ENCODE results near the gene SCUBE1.

DNA sequence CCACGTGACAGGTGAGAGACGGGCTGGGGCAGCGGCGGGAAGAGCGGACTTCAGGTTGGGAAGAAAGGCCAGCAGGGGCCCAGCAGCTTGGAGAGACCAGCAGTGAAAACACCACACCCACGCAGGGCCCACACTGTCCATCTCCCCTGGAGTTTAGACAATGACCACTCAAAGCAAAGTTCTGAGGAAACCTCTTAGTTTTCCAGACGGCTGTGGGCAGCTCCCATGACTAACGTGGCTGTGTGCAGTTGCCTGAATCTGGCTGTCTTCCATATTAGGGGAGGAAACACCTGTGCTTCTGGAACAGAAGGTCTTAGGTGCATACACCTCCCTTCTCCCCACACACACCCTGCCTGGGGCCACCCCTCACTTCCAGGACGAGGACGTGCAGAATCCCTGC lies 85.6 kb downstream of the SCUBE1 start:
- TF ChIP-seq POLR2A (IDR thresholded peaks at IDR 0.05; ENCODE audit: extremely low read depth, insufficient read length) (no peak), MYC (IDR thresholded peaks at IDR 0.05; ENCODE audit: low read depth, low read length) (no peak)
- TF ChIP-seq, protein P1, sequence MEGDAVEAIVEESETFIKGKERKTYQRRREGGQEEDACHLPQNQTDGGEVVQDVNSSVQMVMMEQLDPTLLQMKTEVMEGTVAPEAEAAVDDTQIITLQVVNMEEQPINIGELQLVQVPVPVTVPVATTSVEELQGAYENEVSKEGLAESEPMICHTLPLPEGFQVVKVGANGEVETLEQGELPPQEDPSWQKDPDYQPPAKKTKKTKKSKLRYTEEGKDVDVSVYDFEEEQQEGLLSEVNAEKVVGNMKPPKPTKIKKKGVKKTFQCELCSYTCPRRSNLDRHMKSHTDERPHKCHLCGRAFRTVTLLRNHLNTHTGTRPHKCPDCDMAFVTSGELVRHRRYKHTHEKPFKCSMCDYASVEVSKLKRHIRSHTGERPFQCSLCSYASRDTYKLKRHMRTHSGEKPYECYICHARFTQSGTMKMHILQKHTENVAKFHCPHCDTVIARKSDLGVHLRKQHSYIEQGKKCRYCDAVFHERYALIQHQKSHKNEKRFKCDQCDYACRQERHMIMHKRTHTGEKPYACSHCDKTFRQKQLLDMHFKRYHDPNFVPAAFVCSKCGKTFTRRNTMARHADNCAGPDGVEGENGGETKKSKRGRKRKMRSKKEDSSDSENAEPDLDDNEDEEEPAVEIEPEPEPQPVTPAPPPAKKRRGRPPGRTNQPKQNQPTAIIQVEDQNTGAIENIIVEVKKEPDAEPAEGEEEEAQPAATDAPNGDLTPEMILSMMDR (IDR thresholded peaks at IDR 0.05; ENCODE audit: low read depth, low read length): no peak
- TF ChIP-seq, protein P2, sequence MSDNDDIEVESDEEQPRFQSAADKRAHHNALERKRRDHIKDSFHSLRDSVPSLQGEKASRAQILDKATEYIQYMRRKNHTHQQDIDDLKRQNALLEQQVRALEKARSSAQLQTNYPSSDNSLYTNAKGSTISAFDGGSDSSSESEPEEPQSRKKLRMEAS (IDR thresholded peaks at IDR 0.05; ENCODE audit: low read depth, low read length): no peak
